ENCODE data around the gene LRRN3. TPM values are rescaled to one million over a fixed set of nuclear protein-coding genes. Genes with fewer than 3 reads are reported as not detected.

LRRN3 gene
- total and polyA plus RNA-seq, 2 of the 8 experiments (the other 6 are each of a cell fraction or from before 2014, with no cell fraction given): 0.20 to 0.32 TPM

- DNase-seq (ENCODE audit: low read depth in 1 of 2, low spot score in 2 of 2) (no peak), FAIRE-seq (no peak)
- Histone ChIP-seq H3K18ac (ENCODE audit: extremely low read depth, low read length) (no peak overlapping the region), H3K4me3 (ENCODE audit: extremely low read depth in 1 of 4, insufficient read depth in 2 of 4, low read depth in 3 of 4, low read length in 4 of 4) (no peak overlapping the region), H3K9me3 (ENCODE audit: insufficient read depth in 2 of 2, low read depth in 1 of 2, low read length in 1 of 2) (no peaks in the 10 kb centered on the region), H3K4ac (replicated peaks; ENCODE audit: insufficient read length, low read depth, low read length) (no peak overlapping the region), H2BK120ac (replicated peaks; ENCODE audit: low read depth, low read length) (no peak overlapping the region), H2BK20ac (ENCODE audit: low read length) (no peak overlapping the region), H4K5ac (ENCODE audit: insufficient read length, low read depth, low read length) (no peak overlapping the region), H3K27ac (ENCODE audit: low read depth, low read length) (no peak overlapping the region), H2BK5ac (ENCODE audit: low read depth, low read length) (no peak overlapping the region), H4K91ac (replicated peaks; ENCODE audit: insufficient read length, low read length) (no peak overlapping the region), H4K8ac (ENCODE audit: extremely low read depth, insufficient read depth, low read length) (no peak overlapping the region), H3K56ac (replicated peaks; ENCODE audit: insufficient read length, low read depth, low read length) (no peak overlapping the region), H3K27me3 (replicated peaks in 1 of 4; ENCODE audit: control insufficient read depth in 3 of 4, extremely low read depth in 1 of 4, insufficient read depth in 3 of 4, low read length in 3 of 4) (peaks cover 0 to 1% (median 0%) of the 10 kb centered on the region in 4 experiments; a peak in 1 of 7 replicates), H3K4me2 (ENCODE audit: insufficient read depth in 1 of 2, low read depth in 2 of 2, low read length in 2 of 2) (no peak overlapping the region), H2BK12ac (ENCODE audit: low read depth, low read length) (no peak overlapping the region), H3K4me1 (replicated peaks in 1 of 4; ENCODE audit: control insufficient read depth in 3 of 4, insufficient read depth in 4 of 4, low read length in 3 of 4) (peaks cover 0 to 6% (median 1%) of the 10 kb centered on the region in 4 experiments; a peak in 3 of 7 replicates), H2BK15ac (ENCODE audit: low read length) (no peak overlapping the region), H3K79me1 (ENCODE audit: low read depth, low read length) (no peaks in the 10 kb centered on the region), H3K79me2 (ENCODE audit: control insufficient read depth in 1 of 2, insufficient read depth in 2 of 2, low read length in 2 of 2) (no peaks in the 10 kb centered on the region), H3K23ac (ENCODE audit: insufficient read length) (no peak overlapping the region), H2AK5ac (ENCODE audit: low read depth, low read length) (no peak overlapping the region), H3K36me3 (ENCODE audit: control insufficient read depth in 2 of 4, insufficient read depth in 4 of 4, low read length in 3 of 4) (no peaks in the 10 kb centered on the region), H3K23me2 (ENCODE audit: low read depth, low read length) (no peaks in the 10 kb centered on the region), H3K9ac (replicated peaks in 1 of 4; ENCODE audit: extremely low read depth in 1 of 4, low read depth in 3 of 4, low read length in 3 of 4) (no peak overlapping the region), H3K14ac (ENCODE audit: insufficient read length) (no peak overlapping the region), H2AFZ (ENCODE audit: low read length) (no peak overlapping the region), H4K20me1 (replicated peaks in 1 of 2; ENCODE audit: control insufficient read depth in 1 of 2, insufficient read depth in 2 of 2, low read length in 2 of 2) (no peaks in the 10 kb centered on the region)
- WGBS, 2 experiments (ENCODE audit: extremely low coverage in 1 of 2, insufficient coverage in 1 of 2, insufficient read length in 1 of 2, insufficient replicate concordance in 2 of 2, low coverage in 1 of 2, low lambda C conversion rate in 2 of 2, missing lambda C conversion rate in 1 of 2): 90% methylated on average over 2 of the region's 2 CpGs; no CpG with 5 or more reads in 1 of the 2 experiments
- CTCF ChIA-PET (ENCODE audit: partially characterized antibody): no interaction called here
- POLR2A ChIA-PET (ENCODE audit: partially characterized antibody): no interaction called here
- no peak for TF ChIP-seq BCL11A (IDR thresholded peaks at IDR 0.05; ENCODE audit: low read depth in 2 of 2, low read length in 2 of 2)
- TF ChIP-seq CTBP2 (IDR thresholded peaks at IDR 0.05; ENCODE audit: borderline replicate concordance, insufficient read depth, insufficient read length, low read length): no peak
- TF ChIP-seq CEBPB (IDR thresholded peaks at IDR 0.05; ENCODE audit: low read depth, low read length): no peak
- no peak for TF ChIP-seq TCF12 (IDR thresholded peaks at IDR 0.05; ENCODE audit: low read depth, low read length)
- no peak for TF ChIP-seq KDM4A (IDR thresholded peaks at IDR 0.05; ENCODE audit: low read depth, low read length, severe bottlenecking)
- TF ChIP-seq CBX5 (IDR thresholded peaks at IDR 0.05; ENCODE audit: low read depth, low read length): no peak
- TF ChIP-seq CBX8 (IDR thresholded peaks at IDR 0.05; ENCODE audit: borderline replicate concordance, low read depth, low read length): no peak
- no peak for TF ChIP-seq SP2 (IDR thresholded peaks at IDR 0.05; ENCODE audit: low read length)
- no peak for TF ChIP-seq JUN (IDR thresholded peaks at IDR 0.05; ENCODE audit: low read depth, low read length)
- TF ChIP-seq YY1 (IDR thresholded peaks at IDR 0.05; ENCODE audit: low read depth, low read length): no peak
- TF ChIP-seq RNF2 (IDR thresholded peaks at IDR 0.05; ENCODE audit: borderline replicate concordance, low read depth, low read length, missing control alignments, poor library complexity, severe bottlenecking): no peak
- no peak for TF ChIP-seq BACH1 (IDR thresholded peaks at IDR 0.05; ENCODE audit: low read length)
- no peak for TF ChIP-seq FOSL1 (IDR thresholded peaks at IDR 0.05; ENCODE audit: insufficient read depth, low read depth, low read length)
Observed at GRCh38 chr7:111140091-111140865, 49.4 kb downstream of the LRRN3 start.

Measured in H1 (cell line).